Naive B cell (primary cell): Measurements from ENCODE around the gene PAQR4. TPM values are rescaled to one million over a fixed set of nuclear protein-coding genes. Genes with fewer than 3 reads are reported as not detected.
A peak's percentile ranks its signal among the peaks of the same experiment; 100 is the strongest.
"Not testable (repeated sequence)": the region's sequence is repeated elsewhere in the genome, so short reads cannot be mapped to it uniquely, and the experiment has no call there.

Experiments used
- ATAC-seq, 2 donors: fragments of 150-1000 bp; cut with Tn5 transposase; 2 replicates each; pipeline ENCODE4 v1.10.0; 2021; ENCODE audit warnings: low read depth in 2 of 2, mild to moderate bottlenecking in 2 of 2, moderate library complexity in 2 of 2
- DNase-seq: peaks from one replicate; pipeline ENCODE4 v3.0.0; 2022
- H3K27ac Mint-ChIP-seq, 6 donors: one replicate each; pipeline ENCODE4 v1.8.0; 2020 to 2022; ENCODE audit warnings: mild to moderate bottlenecking in 6 of 6, mixed read lengths in 6 of 6, moderate library complexity in 5 of 6, inconsistent platforms in 2 of 6
- H3K27me3 Mint-ChIP-seq, 3 donors: one replicate each; pipeline ENCODE4 v1.8.0; 2021 to 2022; ENCODE audit warnings: mixed read lengths in 3 of 3, mild to moderate bottlenecking in 1 of 3
- H3K36me3 Mint-ChIP-seq, 2 donors: one replicate each; pipeline ENCODE4 v1.8.0; 2020 to 2022; ENCODE audit warnings: mixed read lengths in 2 of 2, inconsistent platforms in 1 of 2, mild to moderate bottlenecking in 1 of 2
- H3K4me1 Mint-ChIP-seq, 3 donors: one replicate each; pipeline ENCODE4 v1.8.0; 2020 to 2022; ENCODE audit warnings: mixed read lengths in 3 of 3, inconsistent platforms in 1 of 3, mild to moderate bottlenecking in 1 of 3, moderate library complexity in 1 of 3
- H3K4me3 Mint-ChIP-seq, 8 donors: one replicate each; pipeline ENCODE4 v1.8.0; 2020 to 2022; ENCODE audit warnings: mild to moderate bottlenecking in 8 of 8, mixed read lengths in 8 of 8, moderate library complexity in 8 of 8, inconsistent platforms in 2 of 8
- H3K9me3 Mint-ChIP-seq, 7 donors: one replicate each; pipeline ENCODE4 v1.8.0; 2020 to 2022; ENCODE audit warnings: mixed read lengths in 7 of 7, mild to moderate bottlenecking in 5 of 7, inconsistent platforms in 2 of 7, moderate library complexity in 1 of 7
- polyA plus RNA-seq, 6 donors: library from polyadenylated mRNA; unstranded; fragments of 300-500 nt; fragmentation: Illumina TruSeq; gene quantifications; one replicate each; pipeline ENCODE4 v1.2.3, GENCODE V29; 2021; ENCODE audit warnings: low read depth in 6 of 6

PAQR4 gene
- polyA plus RNA-seq, 6 donors from 2014 or later: 0.43 to 1.3 (median 1.1) TPM; not detected in 1

GRCh38 chr16:2931231-2931914, 37.8 kb upstream of the PAQR4 start:
- not testable (repeated sequence) for H3K4me3 Mint-ChIP-seq, ATAC-seq, H3K27me3 Mint-ChIP-seq, H3K27ac Mint-ChIP-seq, DNase-seq, H3K9me3 Mint-ChIP-seq, H3K36me3 Mint-ChIP-seq
- H3K4me1 Mint-ChIP-seq: peaks cover 9 to 11% (median 9%) of the 10 kb centered on the region in 3 donors

DNA sequence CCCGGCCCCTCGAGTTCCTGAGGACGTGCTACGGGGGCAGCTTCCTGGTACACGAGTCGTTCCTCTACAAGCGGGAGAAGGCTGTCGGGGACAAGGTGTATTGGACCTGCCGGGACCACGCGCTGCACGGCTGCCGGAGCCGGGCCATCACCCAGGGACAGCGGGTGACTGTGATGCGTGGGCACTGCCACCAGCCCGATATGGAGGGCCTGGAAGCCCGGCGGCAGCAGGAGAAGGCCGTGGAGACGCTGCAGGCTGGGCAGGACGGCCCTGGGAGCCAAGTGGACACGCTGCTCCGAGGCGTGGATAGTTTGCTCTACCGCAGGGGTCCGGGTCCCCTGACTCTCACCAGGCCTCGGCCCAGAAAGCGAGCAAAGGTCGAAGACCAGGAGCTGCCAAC, 36.0 kb upstream of the PAQR4 start:
- Mint-ChIP-seq H3K36me3 (peaks cover 0 to 7% of the 10 kb centered on the region in 2 donors), H3K27ac (no peak overlapping the region), H3K9me3 (no peaks in the 10 kb centered on the region), H3K27me3 (no peaks in the 10 kb centered on the region), H3K4me1 (peaks cover 0 to 3% (median 0%) of the 10 kb centered on the region in 3 donors), H3K4me3 (no peak overlapping the region)
- DNase-seq (no peak), ATAC-seq (no peak)

DNA sequence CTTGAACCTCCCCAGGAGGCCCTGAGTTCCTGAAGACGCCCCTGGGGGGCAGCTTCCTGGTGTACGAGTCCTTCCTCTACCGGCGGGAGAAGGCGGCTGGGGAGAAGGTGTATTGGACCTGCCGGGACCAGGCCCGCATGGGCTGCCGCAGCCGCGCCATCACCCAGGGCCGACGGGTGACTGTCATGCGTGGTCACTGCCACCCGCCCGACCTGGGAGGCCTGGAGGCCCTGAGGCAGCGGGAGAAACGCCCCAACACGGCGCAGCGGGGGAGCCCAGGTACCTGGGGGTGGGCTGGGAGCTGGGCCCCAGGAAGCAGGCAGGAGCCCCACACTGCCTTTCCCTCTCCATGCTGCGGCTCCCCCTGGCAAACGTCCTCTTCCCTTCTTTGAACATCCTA, 35.4 kb upstream of the PAQR4 start:
- Mint-ChIP-seq H3K4me1 (peaks cover 0 to 3% (median 0%) of the 10 kb centered on the region in 3 donors), H3K9me3 (no peaks in the 10 kb centered on the region), H3K36me3 (peaks cover 0 to 7% of the 10 kb centered on the region in 2 donors), H3K27me3 (no peaks in the 10 kb centered on the region), H3K27ac (no peak overlapping the region), H3K4me3 (no peak overlapping the region)
- DNase-seq: no peak
- ATAC-seq: no peak

- peak overlapping the region in 1 of 6 donors; percentile 33 for H3K27ac Mint-ChIP-seq
- no peak for ATAC-seq
- H3K27me3 Mint-ChIP-seq: no peaks in the 10 kb centered on the region
- no peaks in the 10 kb centered on the region for H3K9me3 Mint-ChIP-seq
- H3K4me1 Mint-ChIP-seq: peaks cover 0 to 3% (median 0%) of the 10 kb centered on the region in 3 donors
- DNase-seq: no peak
- peaks cover 0 to 7% of the 10 kb centered on the region in 2 donors for H3K36me3 Mint-ChIP-seq
- H3K4me3 Mint-ChIP-seq: no peak overlapping the region
Measured at GRCh38 chr16:2934450-2934849, 34.7 kb upstream of the PAQR4 start.

- H3K36me3 Mint-ChIP-seq: peaks cover 0 to 7% of the 10 kb centered on the region in 2 donors
- H3K27me3 Mint-ChIP-seq: no peaks in the 10 kb centered on the region
- no peak overlapping the region for H3K27ac Mint-ChIP-seq
- no peak for DNase-seq
- H3K4me1 Mint-ChIP-seq: peaks cover 0 to 3% (median 3%) of the 10 kb centered on the region in 3 donors
- no peaks in the 10 kb centered on the region for H3K9me3 Mint-ChIP-seq
- no peak overlapping the region for H3K4me3 Mint-ChIP-seq
- no peak for ATAC-seq
Measured at GRCh38 chr16:2936436-2937011, 32.6 kb upstream of the PAQR4 start.

DNA sequence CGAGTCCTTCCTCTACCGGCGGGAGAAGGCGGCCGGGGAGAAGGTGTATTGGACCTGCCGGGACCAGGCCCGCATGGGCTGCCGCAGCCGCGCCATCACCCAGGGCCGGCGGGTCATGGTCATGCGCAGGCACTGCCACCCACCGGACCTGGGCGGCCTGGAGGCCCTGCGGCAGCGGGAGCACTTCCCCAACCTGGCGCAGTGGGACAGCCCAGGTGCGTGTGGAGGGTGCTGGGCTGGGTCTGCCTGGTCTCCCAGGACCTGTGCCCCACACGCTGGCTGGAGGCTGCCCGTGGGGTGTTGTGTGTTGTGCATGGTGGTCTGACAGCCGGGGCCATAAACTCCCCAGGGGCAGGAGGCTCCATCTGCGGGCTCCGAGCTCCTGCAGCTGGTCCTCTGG, 32.0 kb upstream of the PAQR4 start:
- Mint-ChIP-seq H3K27me3 (no peaks in the 10 kb centered on the region), H3K27ac (no peak overlapping the region), H3K9me3 (no peaks in the 10 kb centered on the region), H3K4me1 (peaks cover 0 to 5% (median 4%) of the 10 kb centered on the region in 3 donors), H3K36me3 (peaks cover 0 to 7% of the 10 kb centered on the region in 2 donors), H3K4me3 (no peak overlapping the region)
- DNase-seq (no peak), ATAC-seq (no peak)

DNA sequence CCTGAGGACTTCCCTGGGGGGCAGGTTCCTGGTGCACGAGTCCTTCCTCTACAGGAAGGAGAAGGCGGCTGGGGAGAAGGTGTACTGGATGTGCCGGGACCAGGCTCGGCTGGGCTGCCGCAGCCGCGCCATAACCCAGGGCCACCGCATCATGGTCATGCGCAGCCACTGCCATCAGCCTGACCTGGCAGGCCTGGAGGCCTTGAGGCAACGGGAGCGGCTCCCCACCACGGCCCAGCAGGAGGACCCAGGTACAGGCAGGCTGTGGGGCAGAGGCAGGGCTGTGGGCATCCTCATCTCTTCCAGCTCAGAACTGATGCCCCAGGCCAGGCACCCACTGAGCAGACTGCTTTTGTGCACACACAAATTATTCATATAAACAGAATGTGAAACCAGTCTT, 30.9 kb upstream of the PAQR4 start:
- peaks cover 0 to 10% of the 10 kb centered on the region in 2 donors for H3K36me3 Mint-ChIP-seq
- ATAC-seq: no peak
- H3K4me3 Mint-ChIP-seq: no peak overlapping the region
- H3K27me3 Mint-ChIP-seq: no peaks in the 10 kb centered on the region
- H3K27ac Mint-ChIP-seq: no peak overlapping the region
- DNase-seq: no peak
- H3K4me1 Mint-ChIP-seq: peaks cover 0 to 7% (median 6%) of the 10 kb centered on the region in 3 donors
- no peaks in the 10 kb centered on the region for H3K9me3 Mint-ChIP-seq

- DNase-seq (no peak), ATAC-seq (no peak)
- peaks cover 0 to 7% of the 10 kb centered on the region in 2 donors for H3K36me3 Mint-ChIP-seq
- H3K27ac Mint-ChIP-seq: peak overlapping the region in 3 of 6 donors; percentile 33 to 39 (median 37)
- H3K4me3 Mint-ChIP-seq: no peak overlapping the region
- peaks cover 0 to 7% (median 2%) of the 10 kb centered on the region in 3 donors for H3K4me1 Mint-ChIP-seq
- H3K9me3 Mint-ChIP-seq: no peaks in the 10 kb centered on the region
- H3K27me3 Mint-ChIP-seq: no peaks in the 10 kb centered on the region
Measured at GRCh38 chr16:2939968-2940367, 29.2 kb upstream of the PAQR4 start.

- Mint-ChIP-seq H3K27me3 (no peaks in the 10 kb centered on the region), H3K27ac (peak overlapping the region in 1 of 6 donors; percentile 59)
Measured at GRCh38 chr16:2942045-2942444, 27.1 kb upstream of the PAQR4 start.

GRCh38 chr16:2943716-2944115, 25.4 kb upstream of the PAQR4 start:
- H3K36me3 Mint-ChIP-seq, ATAC-seq, H3K27me3 Mint-ChIP-seq, H3K27ac Mint-ChIP-seq, DNase-seq, H3K9me3 Mint-ChIP-seq, H3K4me3 Mint-ChIP-seq, H3K4me1 Mint-ChIP-seq: not testable (repeated sequence)

More at GRCh38 chr16:2942045-2942444, 27.1 kb upstream of the PAQR4 start:
- ATAC-seq: no peak
- Mint-ChIP-seq H3K4me1 (peaks cover 0 to 7% (median 2%) of the 10 kb centered on the region in 3 donors), H3K9me3 (no peaks in the 10 kb centered on the region), H3K4me3 (no peak overlapping the region), H3K36me3 (peaks cover 0 to 7% of the 10 kb centered on the region in 2 donors)
- DNase-seq: no peak

GRCh38 chr16:2946649-2947048, 22.5 kb upstream of the PAQR4 start:
- no peak for ATAC-seq
- Mint-ChIP-seq H3K36me3 (peaks cover 7 to 9% of the 10 kb centered on the region in 2 donors), H3K4me3 (no peak overlapping the region), H3K4me1 (peaks cover 0 to 4% (median 2%) of the 10 kb centered on the region in 3 donors), H3K9me3 (no peaks in the 10 kb centered on the region), H3K27ac (peak overlapping the region in 1 of 6 donors; percentile 16), H3K27me3 (no peaks in the 10 kb centered on the region)
- DNase-seq: no peak

DNA sequence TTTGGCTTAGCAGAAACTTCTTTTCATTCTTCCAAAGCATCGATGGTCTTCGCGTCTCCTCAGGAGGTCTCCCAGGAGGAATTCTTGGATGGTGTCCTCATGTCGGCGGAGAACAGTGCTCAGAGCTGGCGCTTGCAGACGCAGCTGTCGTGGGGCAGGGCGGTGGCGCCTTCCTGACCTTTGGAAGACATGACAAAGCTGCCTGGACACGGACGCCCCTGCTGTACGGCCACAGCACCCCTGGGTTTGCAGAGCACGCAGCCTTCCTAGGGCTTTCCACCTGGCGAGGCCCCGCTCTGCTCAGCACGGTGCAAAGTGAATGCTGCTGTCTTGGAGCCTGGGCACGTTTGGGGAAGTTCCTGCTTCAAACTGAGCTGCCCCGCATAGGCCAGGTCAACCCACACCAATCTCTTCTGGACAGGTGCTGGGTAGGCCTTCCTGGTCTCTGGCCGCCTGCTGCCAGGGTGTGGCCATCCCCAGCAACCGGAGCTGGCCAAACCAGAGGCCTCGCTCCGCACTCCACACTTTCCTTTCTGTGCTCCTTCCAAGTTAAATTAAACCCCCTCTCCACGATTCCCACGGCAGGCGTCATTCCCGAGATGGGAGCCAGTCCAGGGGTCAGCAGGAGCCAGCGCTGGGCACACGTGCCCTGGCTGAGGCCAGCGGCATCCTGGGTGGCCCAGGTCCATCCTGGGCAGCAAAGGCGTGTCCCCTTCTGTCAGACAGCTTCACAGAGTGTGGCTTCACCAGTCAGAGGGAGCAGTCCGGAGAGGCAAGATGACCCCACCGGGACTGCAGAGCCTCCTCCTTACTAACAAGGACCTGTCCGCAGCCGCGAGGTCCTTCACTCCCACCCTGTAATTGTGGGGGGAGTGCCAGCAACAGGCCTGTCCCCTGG, 20.1 kb upstream of the PAQR4 start:
- Mint-ChIP-seq H3K9me3 (no peaks in the 10 kb centered on the region), H3K4me1 (peaks cover 0 to 4% (median 0%) of the 10 kb centered on the region in 3 donors), H3K4me3 (no peak overlapping the region), H3K36me3 (peaks cover 0 to 9% of the 10 kb centered on the region in 2 donors), H3K27me3 (peaks cover 0 to under 1% (median 0%) of the 10 kb centered on the region in 3 donors), H3K27ac (peak overlapping the region in 2 of 6 donors; percentile 29 to 44)
- no peak for ATAC-seq
- no peak for DNase-seq

DNA sequence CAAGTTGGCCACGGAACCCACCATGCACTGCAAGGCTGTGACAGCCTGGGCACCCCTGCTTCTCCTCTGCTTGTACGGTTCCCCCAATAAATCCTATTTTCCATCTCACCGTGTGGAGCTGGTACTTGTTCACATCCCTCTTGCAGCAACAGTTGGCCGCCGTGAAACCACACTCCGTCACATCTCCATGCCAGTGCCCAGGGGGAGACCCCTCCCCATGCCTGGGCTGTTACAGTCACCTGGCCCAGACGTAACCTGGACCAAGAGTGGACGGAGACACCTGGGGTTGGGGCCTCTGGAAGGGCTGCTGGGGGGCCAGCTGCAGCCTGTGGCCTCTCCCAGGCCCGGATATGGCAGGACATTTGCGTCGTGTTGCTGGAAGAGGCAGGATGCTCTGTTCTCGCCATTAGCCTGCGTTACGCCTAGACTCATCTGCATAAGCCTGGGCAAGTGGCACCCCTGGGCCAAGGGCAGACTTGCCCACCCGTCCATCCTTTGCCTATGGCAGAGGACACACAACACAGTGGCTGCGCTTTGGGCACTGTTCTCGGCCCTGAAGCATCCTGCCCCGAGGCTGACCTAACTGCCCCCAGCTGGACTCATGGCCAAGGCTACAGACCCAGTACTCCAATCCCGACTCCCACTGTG, 19.3 kb upstream of the PAQR4 start:
- peaks cover 0 to 4% (median 0%) of the 10 kb centered on the region in 3 donors for H3K27me3 Mint-ChIP-seq
- H3K4me3 Mint-ChIP-seq: no peak overlapping the region
- peaks cover 0 to 7% (median 0%) of the 10 kb centered on the region in 3 donors for H3K4me1 Mint-ChIP-seq
- DNase-seq (no peak), ATAC-seq (no peak)
- H3K27ac Mint-ChIP-seq: peak overlapping the region in 1 of 6 donors; percentile 92
- H3K9me3 Mint-ChIP-seq: no peaks in the 10 kb centered on the region
- peaks cover 0 to 9% of the 10 kb centered on the region in 2 donors for H3K36me3 Mint-ChIP-seq
